Activated CD8-positive, alpha-beta memory T cell treated with anti-CD3 and anti-CD28 coated beads, Interleukin-2, amount 50 U/mL, for 48 hours (primary cell): Measurements from ENCODE around the gene PCDHGA8.
"Not testable (repeated sequence)": the region's sequence is repeated elsewhere in the genome, so short reads cannot be mapped to it uniquely, and the experiment has no call there.

Experiments
- DNase-seq: peaks from one replicate; pipeline ENCODE4 v3.0.0-alpha.2; 2020

Gene PCDHGA8

GRCh38 chr5:141403387-141403786 lies 11.0 kb downstream of the PCDHGA8 start:
- DNase-seq: no peak

DNA sequence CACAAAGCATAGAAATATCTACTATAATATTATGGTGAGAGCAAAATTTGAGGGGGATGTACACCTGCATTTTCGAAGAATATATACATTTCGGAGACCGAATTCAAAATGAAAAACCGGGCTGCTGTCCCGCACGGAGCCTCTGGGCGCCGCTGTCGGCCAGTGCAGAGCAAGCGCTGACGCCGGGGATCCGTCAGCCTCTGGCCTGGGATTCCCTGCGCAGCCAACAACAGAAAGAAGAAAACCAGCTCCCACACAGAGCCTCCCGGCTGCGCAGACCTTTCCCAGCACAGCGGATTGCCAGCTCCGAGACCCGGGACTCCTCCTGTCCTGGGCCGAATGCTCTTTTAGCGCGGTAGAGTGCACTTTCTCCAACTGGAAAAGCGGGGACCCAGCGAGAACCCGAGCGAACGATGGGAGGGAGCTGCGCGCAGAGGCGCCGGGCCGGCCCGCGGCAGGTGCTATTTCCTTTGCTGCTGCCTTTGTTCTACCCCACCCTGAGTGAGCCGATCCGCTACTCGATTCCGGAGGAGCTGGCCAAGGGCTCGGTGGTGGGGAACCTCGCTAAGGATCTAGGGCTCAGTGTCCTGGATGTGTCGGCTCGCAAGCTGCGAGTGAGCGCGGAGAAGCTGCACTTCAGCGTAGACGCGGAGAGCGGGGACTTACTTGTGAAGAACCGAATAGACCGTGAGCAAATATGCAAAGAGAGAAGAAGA lies 15.5 kb downstream of the PCDHGA8 start, which contains the start of gene PCDHGB6:
Gene PCDHGB6 (plus strand): TSS at position 232 of the 716 bp plus-strand sequence. CDS start 182 bp downstream, at position 414.
- DNase-seq: peak; percentile 76

GRCh38 chr5:141409598-141410306 lies 17.3 kb downstream of the PCDHGA8 start:
- DNase-seq: no peak

DNA sequence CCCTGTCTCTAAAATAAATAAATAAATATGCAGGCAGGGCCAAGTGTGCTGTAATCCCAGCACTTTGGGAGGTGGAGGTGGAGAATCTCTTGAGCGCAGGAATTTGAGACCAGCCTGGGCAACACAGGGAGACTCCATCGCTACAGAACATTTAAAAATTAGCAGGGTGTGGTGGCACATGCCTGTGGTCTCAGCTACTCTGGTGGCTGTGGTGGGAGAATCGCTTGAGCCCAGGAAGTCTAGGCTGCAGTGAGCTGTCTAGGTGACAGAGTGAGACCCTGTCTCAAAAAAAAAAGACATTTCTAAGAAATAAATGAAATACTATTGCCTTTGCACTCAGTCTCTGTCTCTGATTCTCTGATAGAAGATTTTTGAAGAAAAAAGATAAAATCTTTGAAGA lies 19.1 kb downstream of the PCDHGA8 start:
- DNase-seq: no peak

GRCh38 chr5:141412854-141413539 lies 20.6 kb downstream of the PCDHGA8 start, which contains the start of gene PCDHGA10:
Gene PCDHGA10 (plus strand): TSS chr5:141412987. CDS start chr5:141413176, 189 bp downstream.
- no peak for DNase-seq

GRCh38 chr5:141413540-141414069 lies 21.2 kb downstream of the PCDHGA8 start:
- DNase-seq: no peak

DNA sequence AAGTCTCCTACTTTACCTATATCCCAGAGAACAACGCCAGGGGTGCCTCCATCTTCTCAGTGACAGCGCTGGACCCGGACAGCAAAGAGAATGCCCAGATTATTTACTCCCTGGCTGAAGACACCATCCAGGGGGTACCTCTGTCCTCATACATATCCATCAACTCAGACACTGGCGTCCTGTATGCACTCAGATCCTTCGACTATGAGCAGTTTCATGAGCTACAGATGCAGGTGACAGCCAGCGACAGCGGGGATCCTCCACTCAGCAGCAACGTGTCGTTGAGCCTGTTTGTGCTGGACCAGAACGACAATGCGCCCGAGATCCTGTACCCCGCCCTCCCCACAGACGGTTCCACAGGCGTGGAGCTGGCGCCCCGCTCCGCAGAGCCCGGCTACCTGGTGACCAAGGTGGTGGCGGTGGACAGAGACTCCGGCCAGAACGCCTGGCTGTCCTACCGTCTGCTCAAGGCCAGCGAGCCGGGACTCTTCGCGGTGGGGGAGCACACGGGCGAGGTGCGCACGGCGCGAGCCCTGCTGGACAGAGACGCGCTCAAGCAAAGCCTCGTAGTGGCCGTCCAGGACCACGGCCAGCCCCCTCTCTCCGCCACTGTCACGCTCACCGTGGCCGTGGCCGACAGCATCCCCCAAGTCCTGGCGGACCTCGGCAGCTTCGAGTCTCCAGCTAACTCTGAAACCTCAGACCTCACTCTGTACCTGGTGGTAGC lies 22.3 kb downstream of the PCDHGA8 start:
- not testable (repeated sequence) for DNase-seq

GRCh38 chr5:141415275-141415618 lies 22.8 kb downstream of the PCDHGA8 start:
- not testable (repeated sequence) for DNase-seq

DNA sequence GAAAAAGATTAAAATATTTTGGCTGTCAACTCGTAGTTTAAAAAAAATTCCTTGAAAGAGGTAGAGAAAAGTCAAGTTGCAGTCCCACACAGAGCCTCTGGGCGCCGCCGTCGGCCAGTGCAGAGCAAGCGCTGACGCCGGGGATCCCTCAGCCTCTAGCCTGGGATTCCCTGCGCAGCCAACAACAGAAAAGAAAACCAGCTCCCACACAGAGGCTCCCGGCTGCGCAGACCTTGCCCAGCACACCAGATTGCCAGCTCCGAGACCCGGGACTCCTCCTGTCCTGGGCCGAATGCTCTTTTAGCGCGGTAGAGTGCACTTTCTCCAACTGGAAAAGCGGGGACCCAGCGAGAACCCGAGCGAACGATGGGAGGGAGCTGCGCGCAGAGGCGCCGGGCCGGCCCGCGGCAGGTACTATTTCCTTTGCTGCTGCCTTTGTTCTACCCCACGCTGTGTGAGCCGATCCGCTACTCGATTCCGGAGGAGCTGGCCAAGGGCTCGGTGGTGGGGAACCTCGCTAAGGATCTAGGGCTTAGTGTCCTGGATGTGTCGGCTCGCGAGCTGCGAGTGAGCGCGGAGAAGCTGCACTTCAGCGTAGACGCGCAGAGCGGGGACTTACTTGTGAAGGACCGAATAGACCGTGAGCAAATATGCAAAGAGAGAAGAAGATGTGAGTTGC lies 25.2 kb downstream of the PCDHGA8 start, which contains the start of gene PCDHGB7:
Gene PCDHGB7 (plus strand): TSS at position 184 of the 679 bp plus-strand sequence. CDS start 183 bp downstream, at position 367.
- DNase-seq: peak; percentile 78

DNA sequence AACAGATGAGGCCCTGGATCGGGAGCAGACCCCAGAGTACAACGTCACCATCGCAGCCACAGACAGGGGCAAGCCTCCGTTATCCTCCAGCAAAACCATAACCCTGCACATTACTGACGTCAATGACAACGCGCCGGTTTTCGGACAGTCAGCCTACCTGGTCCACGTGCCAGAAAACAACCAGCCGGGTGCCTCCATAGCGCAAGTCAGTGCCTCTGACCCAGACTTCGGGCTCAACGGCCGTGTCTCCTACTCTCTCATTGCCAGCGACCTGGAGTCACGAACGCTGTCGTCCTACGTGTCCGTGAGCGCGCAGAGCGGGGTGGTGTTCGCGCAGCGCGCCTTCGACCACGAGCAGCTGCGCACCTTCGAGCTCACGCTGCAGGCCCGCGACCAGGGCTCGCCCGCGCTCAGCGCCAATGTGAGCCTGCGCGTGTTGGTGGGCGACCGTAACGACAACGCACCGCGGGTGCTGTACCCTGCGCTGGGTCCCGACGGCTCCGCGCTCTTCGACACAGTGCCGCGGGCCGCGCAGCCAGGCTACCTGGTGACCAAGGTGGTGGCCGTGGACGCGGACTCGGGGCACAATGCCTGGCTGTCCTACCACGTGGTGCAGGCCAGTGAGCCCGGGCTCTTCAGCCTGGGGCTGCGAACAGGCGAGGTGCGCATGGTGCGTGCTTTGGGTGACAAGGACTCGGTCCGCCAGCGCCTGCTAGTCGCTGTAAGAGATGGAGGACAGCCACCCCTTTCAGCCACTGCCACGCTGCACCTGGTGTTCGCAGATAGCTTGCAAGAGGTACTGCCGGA lies 26.8 kb downstream of the PCDHGA8 start:
- no peak for DNase-seq

GRCh38 chr5:141420855-141421488 lies 28.5 kb downstream of the PCDHGA8 start, which contains the start of gene PCDHGA11:
Gene PCDHGA11 (plus strand): TSS chr5:141421051. CDS start chr5:141421228, 177 bp downstream.
- DNase-seq: no peak

DNA sequence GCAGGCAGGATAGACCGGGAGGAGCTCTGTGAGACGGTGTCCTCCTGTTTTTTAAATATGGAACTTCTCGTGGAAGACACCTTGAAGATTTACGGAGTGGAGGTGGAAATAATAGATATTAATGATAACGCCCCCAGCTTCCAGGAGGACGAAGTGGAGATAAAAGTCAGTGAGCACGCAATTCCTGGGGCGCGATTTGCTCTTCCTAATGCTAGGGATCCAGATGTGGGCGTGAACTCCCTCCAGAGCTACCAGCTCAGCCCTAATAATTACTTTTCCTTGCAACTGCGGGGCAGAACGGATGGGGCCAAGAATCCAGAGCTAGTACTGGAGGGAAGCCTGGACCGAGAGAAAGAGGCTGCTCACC lies 29.0 kb downstream of the PCDHGA8 start:
- DNase-seq: no peak

DNA sequence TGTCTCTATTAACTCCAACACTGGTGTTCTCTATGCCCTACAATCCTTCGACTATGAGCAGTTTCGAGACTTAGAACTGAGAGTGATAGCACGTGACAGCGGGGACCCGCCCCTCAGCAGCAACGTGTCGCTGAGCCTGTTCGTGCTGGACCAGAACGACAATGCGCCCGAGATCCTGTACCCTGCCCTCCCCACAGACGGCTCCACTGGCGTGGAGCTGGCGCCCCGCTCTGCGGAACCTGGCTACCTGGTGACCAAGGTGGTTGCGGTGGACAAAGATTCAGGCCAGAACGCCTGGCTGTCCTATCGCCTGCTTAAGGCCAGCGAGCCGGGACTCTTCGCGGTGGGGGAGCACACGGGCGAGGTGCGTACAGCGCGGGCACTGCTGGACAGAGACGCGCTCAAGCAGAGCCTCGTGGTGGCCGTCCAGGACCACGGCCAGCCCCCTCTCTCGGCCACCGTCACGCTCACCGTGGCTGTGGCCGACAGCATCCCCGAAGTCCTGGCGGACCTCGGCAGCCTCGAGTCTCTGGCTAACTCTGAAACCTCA lies 30.4 kb downstream of the PCDHGA8 start:
- DNase-seq: no peak

GRCh38 chr5:141427783-141428426 lies 35.5 kb downstream of the PCDHGA8 start:
- no peak for DNase-seq

GRCh38 chr5:141430332-141431113 lies 38.1 kb downstream of the PCDHGA8 start, which contains the start of gene PCDHGA12:
Gene PCDHGA12 (plus strand): TSS chr5:141430507. CDS start chr5:141430760, 253 bp downstream.
- DNase-seq: no peak

DNA sequence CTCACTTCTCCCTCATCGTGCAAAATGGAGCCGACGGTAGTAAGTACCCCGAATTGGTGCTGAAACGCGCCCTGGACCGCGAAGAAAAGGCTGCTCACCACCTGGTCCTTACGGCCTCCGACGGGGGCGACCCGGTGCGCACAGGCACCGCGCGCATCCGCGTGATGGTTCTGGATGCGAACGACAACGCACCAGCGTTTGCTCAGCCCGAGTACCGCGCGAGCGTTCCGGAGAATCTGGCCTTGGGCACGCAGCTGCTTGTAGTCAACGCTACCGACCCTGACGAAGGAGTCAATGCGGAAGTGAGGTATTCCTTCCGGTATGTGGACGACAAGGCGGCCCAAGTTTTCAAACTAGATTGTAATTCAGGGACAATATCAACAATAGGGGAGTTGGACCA lies 38.9 kb downstream of the PCDHGA8 start:
- no peak for DNase-seq

DNA sequence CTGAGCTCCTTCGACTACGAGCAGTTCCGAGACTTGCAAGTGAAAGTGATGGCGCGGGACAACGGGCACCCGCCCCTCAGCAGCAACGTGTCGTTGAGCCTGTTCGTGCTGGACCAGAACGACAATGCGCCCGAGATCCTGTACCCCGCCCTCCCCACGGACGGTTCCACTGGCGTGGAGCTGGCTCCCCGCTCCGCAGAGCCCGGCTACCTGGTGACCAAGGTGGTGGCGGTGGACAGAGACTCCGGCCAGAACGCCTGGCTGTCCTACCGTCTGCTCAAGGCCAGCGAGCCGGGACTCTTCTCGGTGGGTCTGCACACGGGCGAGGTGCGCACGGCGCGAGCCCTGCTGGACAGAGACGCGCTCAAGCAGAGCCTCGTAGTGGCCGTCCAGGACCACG lies 39.9 kb downstream of the PCDHGA8 start:
- not testable (repeated sequence) for DNase-seq

- DNase-seq: not testable (repeated sequence)
These were observed 40.3 kb downstream of the PCDHGA8 start for GRCh38 chr5:141432726-141433125.

- no peak for DNase-seq
These were observed 41.6 kb downstream of the PCDHGA8 start for GRCh38 chr5:141434006-141434405.
